UCSD-AML1 (cell line): ENCODE data around the gene SCPEP1.
"Not testable (repeated sequence)": the region's sequence is repeated elsewhere in the genome, so short reads cannot be mapped to it uniquely, and the experiment has no call there.

Experiments used
- DNase-seq: peaks from one replicate; lab custom pipeline; 2025; ENCODE audit not compliant: unreplicated experiment; lab: John Stamatoyannopoulos, UW

The SCPEP1 gene

GRCh38 chr17:56960596-56961538 is 17.1 kb upstream of the SCPEP1 start, which contains the start of gene COIL:
Gene COIL (minus strand): TSS chr17:56961050. CDS start chr17:56961019, 31 bp downstream.
- DNase-seq: peak; percentile 90

DNA sequence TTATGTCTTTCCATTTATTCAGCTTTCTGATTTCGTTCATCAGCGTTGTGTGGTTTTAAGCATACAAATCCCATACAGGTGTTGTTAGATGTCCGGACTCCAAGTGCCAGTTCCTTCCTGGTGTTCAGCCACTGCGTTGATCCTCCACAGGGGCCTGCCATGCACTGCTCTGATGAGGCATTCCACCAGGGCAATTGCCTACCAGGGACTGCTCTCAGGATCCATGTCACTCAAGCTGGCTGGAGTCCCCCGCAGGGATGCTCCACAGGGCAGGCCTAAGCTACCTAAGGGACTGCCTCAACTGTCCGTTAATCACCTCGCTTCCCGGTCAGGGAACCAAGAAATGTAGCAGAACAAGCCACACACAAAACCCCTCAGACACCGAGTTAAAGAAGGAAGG is 12.7 kb upstream of the SCPEP1 start:
- not testable (repeated sequence) for DNase-seq

DNA sequence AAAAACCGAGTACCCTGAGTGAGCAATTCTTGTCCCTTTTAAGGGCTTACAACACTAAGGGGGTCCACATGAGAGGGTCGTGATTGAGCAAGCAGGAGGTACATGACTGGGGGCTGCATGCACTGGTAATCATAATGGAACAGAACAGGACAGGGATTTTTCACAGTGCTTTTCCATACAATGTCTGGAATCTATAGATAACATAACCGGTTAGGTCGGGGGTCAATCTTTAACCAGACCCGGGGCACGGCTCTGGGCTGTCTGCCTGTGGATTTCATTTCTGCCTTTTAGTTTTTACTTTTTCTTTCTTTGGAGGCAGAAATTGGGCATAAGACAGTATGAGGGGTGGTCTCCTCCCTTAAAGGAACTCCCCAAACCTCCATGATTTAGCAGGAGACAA is 12.2 kb upstream of the SCPEP1 start:
- DNase-seq: not testable (repeated sequence)

DNA sequence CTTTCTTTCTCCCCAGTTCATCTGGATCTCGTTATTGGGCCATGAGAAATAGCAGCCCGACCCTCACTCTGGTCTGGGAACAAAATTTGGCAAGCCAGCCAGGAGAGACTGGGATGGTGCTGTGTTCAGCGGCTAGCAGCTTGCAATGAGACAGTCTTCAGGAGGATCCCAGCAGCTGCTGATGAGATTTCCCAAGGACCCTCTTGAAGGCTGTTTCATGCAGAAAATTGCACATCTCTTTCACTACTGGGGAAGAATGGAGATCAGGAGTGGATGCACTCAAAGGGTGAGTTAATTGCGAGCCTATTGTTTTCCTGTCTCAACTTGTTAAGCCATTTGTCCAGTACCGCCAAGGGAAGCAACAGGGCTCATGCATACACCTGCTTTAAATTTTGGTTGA is 11.6 kb upstream of the SCPEP1 start:
- DNase-seq: no peak

- DNase-seq: no peak
Observed at GRCh38 chr17:56970974-56971373, 7.0 kb upstream of the SCPEP1 start.

DNA sequence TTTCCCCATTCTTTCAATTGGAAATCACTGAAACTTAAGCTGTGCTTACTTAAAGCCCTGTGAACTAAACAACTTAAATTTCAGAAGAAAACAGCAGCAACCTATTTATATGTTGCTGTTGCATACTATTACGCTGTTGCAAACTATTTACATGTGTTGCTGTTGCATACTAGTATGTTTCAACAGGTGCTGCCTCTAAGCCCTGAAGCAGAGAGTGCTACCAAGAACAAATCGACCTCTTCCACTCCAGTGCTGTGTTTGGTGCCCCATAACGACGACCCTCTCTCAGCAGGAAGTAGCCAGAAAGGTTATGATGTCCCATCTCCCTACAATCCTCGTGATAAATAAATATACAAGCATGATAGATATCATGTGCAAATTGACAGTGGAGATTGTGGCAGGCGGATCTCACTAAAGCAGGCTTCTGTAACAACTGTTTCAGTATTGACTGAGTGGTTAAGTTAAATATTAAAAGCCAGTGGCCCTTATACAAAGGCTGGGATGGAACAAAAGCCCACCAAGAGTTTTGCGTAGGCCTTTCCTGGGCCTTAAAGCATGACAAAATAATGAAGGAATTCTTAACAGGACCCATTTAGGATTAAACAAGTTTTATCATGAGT is 5.7 kb upstream of the SCPEP1 start:
- no peak for DNase-seq

DNA sequence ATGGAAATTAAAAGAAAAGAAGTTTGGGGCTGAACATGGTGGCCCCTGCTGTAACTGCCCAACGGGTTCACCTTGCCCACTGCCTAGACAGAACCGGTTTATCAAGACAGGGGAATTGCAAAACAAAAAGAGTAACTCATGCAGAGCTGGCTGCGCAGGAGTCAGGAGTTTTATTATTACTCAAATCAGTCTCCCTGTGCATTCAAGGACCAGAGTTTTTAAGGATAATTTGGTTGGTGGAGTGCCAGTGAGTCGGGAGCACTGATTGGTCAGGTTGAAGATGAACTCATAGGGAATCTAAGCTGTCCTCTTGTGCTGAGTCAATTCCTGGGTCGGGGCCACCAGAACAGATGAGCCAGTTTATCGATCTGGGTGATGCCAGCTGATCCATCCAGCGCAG is 4.4 kb upstream of the SCPEP1 start:
- DNase-seq: no peak

DNA sequence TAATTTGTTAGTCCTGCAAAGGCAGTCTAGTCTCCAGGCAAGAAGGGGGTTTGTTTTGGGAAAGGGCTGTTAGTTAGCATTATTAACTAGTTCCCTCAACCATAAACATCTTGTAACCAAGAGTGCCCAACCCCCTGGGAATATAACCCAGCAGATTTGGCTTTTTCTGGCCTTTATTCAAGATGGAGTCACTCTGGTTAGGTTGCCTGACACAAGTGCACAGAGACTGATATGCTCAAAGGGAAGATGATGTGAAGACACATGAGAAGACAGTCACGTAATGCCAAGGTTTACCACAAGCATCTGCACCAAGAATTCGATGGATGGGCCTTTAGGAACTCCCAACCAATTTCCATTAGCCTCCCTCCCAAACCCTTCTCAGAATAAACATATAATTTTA is 3.9 kb upstream of the SCPEP1 start:
- no peak for DNase-seq

DNA sequence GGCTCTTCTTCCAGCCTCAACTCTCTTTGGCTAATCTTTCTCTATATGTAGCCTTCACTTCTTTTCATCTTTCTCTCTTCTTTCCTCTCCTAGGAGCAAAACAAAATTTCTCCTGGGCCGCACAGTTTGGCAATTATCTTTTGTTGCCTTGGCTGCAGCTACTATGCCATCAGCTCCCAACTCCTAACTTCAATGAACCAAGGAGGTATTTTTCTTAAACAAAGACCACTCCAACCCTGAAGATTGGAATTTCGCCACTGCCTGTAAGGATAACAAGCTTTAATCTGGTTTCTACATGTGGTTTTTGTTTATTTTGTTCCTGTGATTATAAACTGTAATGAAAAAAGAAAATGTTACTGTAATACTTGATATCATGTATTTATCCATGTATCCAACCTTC is 2.3 kb upstream of the SCPEP1 start:
- DNase-seq: no peak

DNA sequence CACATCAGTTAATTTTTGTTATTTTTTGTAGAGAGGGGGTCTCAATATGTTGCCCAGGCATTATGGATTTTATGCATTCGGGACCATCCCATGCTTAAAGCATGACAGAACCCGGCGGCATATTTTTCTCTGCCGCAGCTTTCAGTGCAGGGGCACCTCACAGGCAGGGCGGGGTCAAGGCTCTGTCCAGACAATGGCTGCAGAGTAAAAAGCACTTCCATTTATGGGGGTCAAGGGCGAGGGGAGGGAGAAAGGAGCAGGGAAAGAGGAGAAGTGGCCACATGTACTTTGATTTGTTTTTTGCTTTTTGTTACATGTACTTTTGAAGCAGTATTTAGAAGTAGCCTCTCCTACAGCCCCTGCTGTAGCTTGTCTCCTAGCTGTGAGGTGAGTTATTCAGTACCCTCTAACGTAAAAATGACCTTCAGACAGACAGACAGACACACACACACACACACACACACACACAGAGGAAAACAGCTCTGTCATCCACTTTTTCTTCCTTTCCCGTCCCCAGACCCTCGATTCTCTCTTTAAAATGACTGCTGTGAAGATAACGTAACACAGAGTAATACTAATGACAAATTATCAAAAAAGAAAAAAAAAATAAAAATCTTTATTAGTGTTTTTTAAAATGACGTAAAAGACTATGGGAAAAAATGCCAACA is 856 bp upstream of the SCPEP1 start:
- no peak for DNase-seq

- DNase-seq: no peak
Observed at GRCh38 chr17:56978441-56979090, 635 bp downstream of the SCPEP1 start.

- no peak for DNase-seq
Observed at GRCh38 chr17:56979091-56979480, 1.2 kb downstream of the SCPEP1 start.

GRCh38 chr17:56980526-56980925 is 2.6 kb downstream of the SCPEP1 start:
- DNase-seq: not testable (repeated sequence)

GRCh38 chr17:56982312-56982711 is 4.4 kb downstream of the SCPEP1 start:
- DNase-seq: no peak

DNA sequence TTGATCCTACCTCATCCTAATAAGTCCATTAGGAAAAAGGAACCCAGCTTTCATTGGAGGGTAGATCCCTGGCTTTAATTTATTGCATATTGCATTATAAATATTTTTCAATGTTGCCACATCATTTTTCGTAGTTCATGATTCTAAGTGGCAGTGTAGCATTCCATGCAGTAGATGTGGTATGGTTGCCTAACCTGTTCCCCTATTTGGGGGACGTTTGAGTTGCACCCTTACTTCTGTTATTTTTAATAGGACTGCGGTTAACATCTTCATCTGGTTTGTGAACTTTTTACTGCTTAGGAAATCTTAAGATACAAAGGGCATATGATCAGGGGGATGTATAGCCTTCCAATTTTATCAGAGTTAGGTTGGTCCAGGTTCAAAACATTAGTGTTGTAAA is 5.4 kb downstream of the SCPEP1 start:
- no peak for DNase-seq

GRCh38 chr17:56985371-56986162 is 7.6 kb downstream of the SCPEP1 start:
- peak; percentile 76 for DNase-seq

DNA sequence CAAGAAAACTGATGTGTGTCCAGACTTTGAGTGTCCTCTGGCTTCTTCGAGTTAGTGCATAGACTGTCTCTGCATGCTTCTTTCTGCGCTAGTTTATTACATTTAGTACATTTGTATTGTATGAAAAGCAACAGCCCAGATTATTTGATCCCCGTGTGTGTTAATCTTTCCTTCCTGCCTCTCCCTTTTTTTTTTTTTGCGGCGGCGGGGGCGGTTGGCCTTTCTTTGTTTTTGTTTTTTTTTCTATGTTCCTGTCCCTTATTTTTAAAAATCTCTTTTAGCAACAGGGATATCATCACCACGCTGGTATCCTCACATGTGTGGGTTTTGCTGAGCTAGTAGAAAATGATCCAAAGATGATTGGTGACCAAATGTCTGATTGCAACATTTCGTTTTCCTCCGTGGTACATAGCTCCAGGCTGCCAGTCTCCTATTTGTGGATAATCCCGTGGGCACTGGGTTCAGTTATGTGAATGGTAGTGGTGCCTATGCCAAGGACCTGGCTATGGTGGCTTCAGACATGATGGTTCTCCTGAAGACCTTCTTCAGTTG is 9.4 kb downstream of the SCPEP1 start:
- no peak for DNase-seq

DNA sequence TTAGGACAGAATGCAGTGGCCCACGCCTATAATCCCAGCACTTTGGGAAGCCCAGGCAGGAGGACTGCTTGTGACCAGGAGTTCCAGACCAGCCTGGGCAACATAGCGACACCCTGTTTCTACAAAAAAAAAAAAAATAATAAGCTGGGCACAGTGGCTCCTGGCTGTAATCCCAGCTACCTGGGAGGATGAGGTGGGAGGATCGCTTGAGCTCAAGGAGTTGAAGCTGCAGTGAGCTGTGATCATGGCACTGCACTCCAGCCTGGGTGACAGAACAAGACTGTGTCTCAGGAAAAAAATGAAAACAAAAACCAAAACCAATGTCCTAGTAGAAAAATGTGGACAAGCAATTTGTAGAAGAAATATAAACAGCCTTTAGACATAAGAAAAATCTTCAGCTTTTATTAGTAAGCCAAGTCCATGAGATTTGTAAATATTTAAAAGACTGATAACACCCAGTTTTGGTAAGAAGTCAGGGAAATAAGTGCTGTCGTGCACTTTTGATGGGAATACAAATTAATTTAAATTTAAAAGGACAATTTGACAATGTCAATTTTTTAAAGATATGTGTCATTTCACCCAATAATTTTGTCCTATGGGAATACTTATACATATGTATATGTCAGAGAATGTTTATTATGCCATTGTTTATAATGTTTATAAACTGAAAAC is 11.1 kb downstream of the SCPEP1 start:
- no peak for DNase-seq

GRCh38 chr17:56992364-56992763 is 14.4 kb downstream of the SCPEP1 start:
- DNase-seq: no peak
